Progenitor cell of endocrine pancreas (in vitro differentiated cells): ENCODE data around the gene GALNT16. TPM values are rescaled to one million over a fixed set of nuclear protein-coding genes. Genes with fewer than 3 reads are reported as not detected.
A peak's percentile ranks its signal among the peaks of the same experiment; 100 is the strongest.

Experiments
- DNase-seq: peaks from one replicate; pipeline ENCODE4 v3.0.0; 2021; ENCODE audit warnings: low spot score; ENCODE audit not compliant: unreplicated experiment
- H3K27ac Mint-ChIP-seq: 2 replicates; pipeline ENCODE4 v1.8.0; 2021; ENCODE audit warnings: mild to moderate bottlenecking, moderate library complexity, mixed read lengths
- H3K27me3 Mint-ChIP-seq: 2 replicates; pipeline ENCODE4 v1.8.0; 2021; ENCODE audit warnings: mixed read lengths
- H3K36me3 Mint-ChIP-seq: 2 replicates; pipeline ENCODE4 v1.8.0; 2022; ENCODE audit warnings: mixed read lengths; ENCODE audit not compliant: insufficient read depth
- H3K4me1 Mint-ChIP-seq: 2 replicates; pipeline ENCODE4 v1.8.0; 2021; ENCODE audit warnings: low read depth, mixed read lengths
- H3K4me3 Mint-ChIP-seq: 2 replicates; pipeline ENCODE4 v1.8.0; 2021; ENCODE audit warnings: low read depth, mild to moderate bottlenecking, moderate library complexity, mixed read lengths
- H3K9me3 Mint-ChIP-seq: 2 replicates; pipeline ENCODE4 v1.8.0; 2021; ENCODE audit warnings: low read depth, mixed read lengths
- total RNA-seq: library from RNA; stranded (reverse); gene quantifications from 2 replicates; pipeline ENCODE4 v1.2.1, GENCODE V29; 2021
- TF ChIP-seq, protein P1 (sequence below): fragments of 200-600 bp; sonication (generic); IDR thresholded peaks from one replicate; pipeline ENCODE4 v1.5.0; 2021; ENCODE audit warnings: antibody characterized with exemption, mild to moderate bottlenecking; ENCODE audit not compliant: unreplicated experiment

The GALNT16 gene
- total RNA-seq, 1 donor from 2014 or later: 12.7 TPM

DNA sequence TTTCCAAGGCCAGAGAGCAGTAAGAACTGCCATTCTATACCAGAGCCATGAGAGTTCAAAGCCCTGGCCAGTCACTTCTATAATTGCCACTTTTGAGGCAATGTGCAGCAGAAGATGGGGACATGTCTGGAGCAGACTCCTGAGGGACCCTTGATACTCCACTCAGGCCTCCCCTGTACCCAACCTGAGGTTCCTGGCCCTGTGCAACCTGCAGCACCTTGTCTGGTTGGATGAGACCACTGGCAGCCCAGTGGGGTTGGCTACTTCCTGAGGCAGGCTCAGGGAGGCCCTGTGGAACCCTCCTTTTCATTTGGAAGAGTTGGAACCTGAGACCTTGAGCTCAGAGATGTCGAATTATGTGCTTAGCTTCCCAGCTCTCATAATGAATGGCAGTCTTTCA, 54.4 kb downstream of the GALNT16 start:
- no peak for DNase-seq
- peaks cover 2% of the 10 kb centered on the region for H3K36me3 Mint-ChIP-seq
- no peaks in the 10 kb centered on the region for H3K27me3 Mint-ChIP-seq
- no peak overlapping the region for H3K4me3 Mint-ChIP-seq
- TF ChIP-seq, protein P1, sequence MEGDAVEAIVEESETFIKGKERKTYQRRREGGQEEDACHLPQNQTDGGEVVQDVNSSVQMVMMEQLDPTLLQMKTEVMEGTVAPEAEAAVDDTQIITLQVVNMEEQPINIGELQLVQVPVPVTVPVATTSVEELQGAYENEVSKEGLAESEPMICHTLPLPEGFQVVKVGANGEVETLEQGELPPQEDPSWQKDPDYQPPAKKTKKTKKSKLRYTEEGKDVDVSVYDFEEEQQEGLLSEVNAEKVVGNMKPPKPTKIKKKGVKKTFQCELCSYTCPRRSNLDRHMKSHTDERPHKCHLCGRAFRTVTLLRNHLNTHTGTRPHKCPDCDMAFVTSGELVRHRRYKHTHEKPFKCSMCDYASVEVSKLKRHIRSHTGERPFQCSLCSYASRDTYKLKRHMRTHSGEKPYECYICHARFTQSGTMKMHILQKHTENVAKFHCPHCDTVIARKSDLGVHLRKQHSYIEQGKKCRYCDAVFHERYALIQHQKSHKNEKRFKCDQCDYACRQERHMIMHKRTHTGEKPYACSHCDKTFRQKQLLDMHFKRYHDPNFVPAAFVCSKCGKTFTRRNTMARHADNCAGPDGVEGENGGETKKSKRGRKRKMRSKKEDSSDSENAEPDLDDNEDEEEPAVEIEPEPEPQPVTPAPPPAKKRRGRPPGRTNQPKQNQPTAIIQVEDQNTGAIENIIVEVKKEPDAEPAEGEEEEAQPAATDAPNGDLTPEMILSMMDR: no peak
- no peak overlapping the region for H3K27ac Mint-ChIP-seq
- no peaks in the 10 kb centered on the region for H3K9me3 Mint-ChIP-seq
- H3K4me1 Mint-ChIP-seq: peaks cover 3% of the 10 kb centered on the region

DNA sequence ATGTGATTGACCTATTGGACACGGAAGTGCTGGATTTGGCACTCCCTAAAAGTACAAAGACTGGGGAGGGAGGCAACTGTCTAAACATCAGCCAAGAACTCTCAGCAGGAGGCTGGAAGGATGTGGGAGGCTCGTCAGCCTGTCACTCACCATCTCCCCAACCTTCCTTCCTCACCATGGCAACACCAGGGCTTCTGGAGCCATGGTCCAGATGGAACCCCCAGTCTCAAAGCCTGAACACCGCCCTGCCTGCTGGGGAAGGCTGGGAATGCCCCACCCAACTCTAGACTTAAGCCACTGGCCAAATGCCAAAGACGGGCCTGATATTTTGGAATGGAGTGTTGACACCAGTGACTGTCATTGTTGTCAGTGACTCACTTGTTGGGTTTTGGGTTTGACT, 55.3 kb downstream of the GALNT16 start:
- H3K27ac Mint-ChIP-seq: no peak overlapping the region
- TF ChIP-seq, protein P1: no peak
- no peaks in the 10 kb centered on the region for H3K27me3 Mint-ChIP-seq
- peaks cover 2% of the 10 kb centered on the region for H3K36me3 Mint-ChIP-seq
- H3K4me1 Mint-ChIP-seq: peaks cover 3% of the 10 kb centered on the region
- H3K9me3 Mint-ChIP-seq: no peaks in the 10 kb centered on the region
- DNase-seq: no peak
- no peak overlapping the region for H3K4me3 Mint-ChIP-seq

DNA sequence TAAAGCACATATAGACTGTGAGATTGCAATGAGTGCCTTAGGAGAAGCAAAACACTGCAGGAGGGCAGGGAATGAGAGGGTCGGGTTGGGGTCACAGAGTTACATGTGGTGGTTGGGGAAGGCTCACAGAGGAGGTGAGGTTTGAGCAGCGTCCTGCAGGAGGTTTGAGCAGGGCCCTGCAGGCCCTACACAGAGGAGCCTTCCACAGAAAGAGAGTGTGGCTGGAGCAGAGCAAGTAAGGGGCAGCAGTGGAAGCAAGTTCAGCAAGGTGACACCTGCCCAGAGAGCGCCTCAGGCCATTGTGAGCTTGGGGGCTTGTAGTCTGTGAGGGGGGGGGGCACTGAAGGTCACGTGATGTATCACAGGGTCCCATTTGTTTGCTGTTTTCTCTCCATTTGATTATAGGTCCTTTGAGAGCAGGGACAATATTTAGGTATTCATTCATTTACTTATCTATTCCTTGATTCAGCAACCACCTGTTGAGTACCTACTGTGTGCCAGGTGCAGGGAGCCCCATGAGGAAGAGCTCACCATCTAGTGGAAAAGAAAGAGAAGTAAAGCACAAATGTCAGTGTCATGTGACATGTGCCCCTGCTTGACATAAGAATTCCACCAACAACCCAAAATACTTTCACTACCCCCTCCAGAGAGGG, 56.6 kb downstream of the GALNT16 start:
- TF ChIP-seq, protein P1: no peak
- Mint-ChIP-seq H3K4me3 (no peak overlapping the region), H3K27me3 (no peaks in the 10 kb centered on the region), H3K9me3 (no peaks in the 10 kb centered on the region), H3K4me1 (peaks cover 3% of the 10 kb centered on the region), H3K36me3 (peaks cover 2% of the 10 kb centered on the region), H3K27ac (no peak overlapping the region)
- no peak for DNase-seq

DNA sequence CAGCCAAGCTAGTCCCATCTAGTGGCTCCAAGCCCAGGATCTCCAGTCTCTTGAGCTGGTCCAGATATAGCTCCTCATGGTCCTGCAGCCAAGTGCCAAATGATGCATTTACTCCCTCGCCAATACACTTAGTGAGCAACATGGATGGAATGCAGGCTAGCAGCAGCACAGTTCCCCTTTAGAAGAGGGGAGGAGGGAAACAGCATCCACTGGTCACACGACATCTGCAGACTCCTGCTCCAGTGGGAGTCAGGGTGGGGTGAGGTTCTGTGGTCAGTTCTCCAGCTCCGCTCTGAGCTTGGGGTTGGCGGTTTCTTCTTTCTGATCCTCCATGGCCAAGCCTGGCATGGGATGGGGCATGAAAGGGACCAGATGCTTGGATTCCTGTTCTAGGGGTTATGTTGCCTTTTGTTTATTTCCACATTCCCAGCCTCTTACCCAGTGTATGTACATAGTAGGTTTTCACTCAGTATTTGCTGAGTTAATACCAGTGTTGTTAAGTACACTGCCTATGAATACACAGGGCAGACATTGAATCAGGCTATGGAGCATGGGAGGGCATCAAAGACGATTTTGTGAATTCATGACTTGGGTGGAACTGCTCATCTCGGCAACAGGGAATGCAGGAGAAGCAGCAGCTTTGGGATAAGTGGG, 57.3 kb downstream of the GALNT16 start:
- Mint-ChIP-seq H3K36me3 (peaks cover 2% of the 10 kb centered on the region), H3K4me3 (no peak overlapping the region), H3K27ac (peak overlapping the region; percentile 8), H3K4me1 (peaks cover 3% of the 10 kb centered on the region), H3K9me3 (no peaks in the 10 kb centered on the region), H3K27me3 (no peaks in the 10 kb centered on the region)
- TF ChIP-seq, protein P1: no peak
- DNase-seq: no peak

DNA sequence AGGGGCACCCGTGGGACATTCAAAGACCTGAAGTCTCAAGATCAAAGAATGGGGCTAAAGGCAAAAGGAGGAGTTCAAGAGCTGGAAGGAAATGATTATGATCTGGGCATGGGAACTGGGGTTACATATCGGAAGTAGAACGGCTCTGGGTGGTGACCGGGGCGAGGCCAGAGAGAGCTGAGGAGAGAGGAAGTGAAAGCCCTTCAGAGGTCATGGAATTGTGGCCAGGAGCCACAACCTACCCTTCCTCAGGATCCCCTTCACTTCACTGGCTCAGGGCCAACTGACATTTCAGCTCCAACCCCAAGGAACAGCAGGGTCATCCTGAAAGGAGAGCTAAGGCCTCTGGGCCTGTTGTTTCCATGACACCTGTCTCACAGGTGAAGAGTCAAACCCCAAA, 57.8 kb downstream of the GALNT16 start:
- DNase-seq: no peak
- no peaks in the 10 kb centered on the region for H3K9me3 Mint-ChIP-seq
- TF ChIP-seq, protein P1: no peak

More for the DNA sequence above, 57.8 kb downstream of the GALNT16 start:
- H3K27ac Mint-ChIP-seq: peak overlapping the region; percentile 8
- H3K27me3 Mint-ChIP-seq: no peaks in the 10 kb centered on the region
- H3K4me3 Mint-ChIP-seq: no peak overlapping the region
- H3K4me1 Mint-ChIP-seq: peaks cover 3% of the 10 kb centered on the region
- H3K36me3 Mint-ChIP-seq: peaks cover 2% of the 10 kb centered on the region
